PC-9 (cell line): ENCODE measurements around the gene DRD3. TPM values are rescaled to one million over a fixed set of nuclear protein-coding genes. Genes with fewer than 3 reads are reported as not detected.

Experiments
- BruUV-seq: library from RNA; stranded (reverse); fragments of 400-500 nt; replicated peaks from 2 replicates; lab custom pipeline; 2021; lab: Mats Ljungman, UMichigan
- CTCF ChIA-PET: fragments of 300-600 bp; sonication (Branson Sonifier 250); formaldehyde crosslinking; loops from one replicate; lab custom pipeline; 2022; ENCODE audit warnings: antibody characterized with exemption; lab: Charles Lee
- POLR2A ChIA-PET: fragments of 300-600 bp; sonication (Branson Sonifier 250); formaldehyde crosslinking; loops from one replicate; lab custom pipeline; 2022; ENCODE audit warnings: antibody characterized with exemption; ENCODE audit not compliant: unreplicated experiment; lab: Charles Lee
- DNase-seq, 2 experiments: peaks; one replicate each; pipeline versions ENCODE4 v3.0.0 to v3.0.0-alpha.2; 2015 to 2022; ENCODE audit warnings: mixed read lengths in 1 of 2
- H2AFZ ChIP-seq: fragments of 200-600 bp; sonication (generic); 2 replicates; pipeline ENCODE4 v1.8.1; 2017; ENCODE audit warnings: antibody characterized with exemption
- H3F3A ChIP-seq: fragments of 200-600 bp; sonication (generic); 2 replicates; pipeline ENCODE4 v1.8.1; 2017; ENCODE audit warnings: antibody characterized with exemption, mild to moderate bottlenecking, low read depth; ENCODE audit not compliant: insufficient read depth
- H3K27ac ChIP-seq: fragments of 200-600 bp; sonication (generic); 2 replicates; pipeline ENCODE4 v1.6.1; 2016; ENCODE audit warnings: mixed run types
- H3K27me3 ChIP-seq: fragments of 200-600 bp; sonication (generic); 2 replicates; pipeline ENCODE4 v1.6.1; 2016; ENCODE audit warnings: low read depth, mixed run types; ENCODE audit not compliant: insufficient read depth
- H3K36me3 ChIP-seq: fragments of 200-600 bp; sonication (generic); 2 replicates; pipeline ENCODE4 v1.6.1; 2016; ENCODE audit warnings: low read depth, mixed run types
- H3K4me1 ChIP-seq: fragments of 200-600 bp; sonication (generic); replicated peaks from 2 replicates; pipeline ENCODE4 v1.6.1; 2016; ENCODE audit warnings: mixed run types; ENCODE audit not compliant: insufficient read depth
- H3K4me2 ChIP-seq: fragments of 200-600 bp; sonication (generic); 2 replicates; pipeline ENCODE4 v1.6.1; 2017; ENCODE audit warnings: mixed run types
- H3K4me3 ChIP-seq: fragments of 200-600 bp; sonication (generic); 2 replicates; pipeline ENCODE4 v1.6.1; 2016; ENCODE audit warnings: mixed run types
- H3K79me2 ChIP-seq: fragments of 200-600 bp; sonication (generic); 2 replicates; pipeline ENCODE4 v1.6.1; 2017; ENCODE audit warnings: low read depth, mixed run types
- H3K9me2 ChIP-seq: fragments of 200-600 bp; sonication (generic); 2 replicates; pipeline ENCODE4 v1.8.1; 2017; ENCODE audit warnings: mild to moderate bottlenecking; ENCODE audit not compliant: insufficient read depth
- H3K9me3 ChIP-seq: fragments of 200-600 bp; sonication (generic); 2 replicates; pipeline ENCODE4 v1.8.1; 2016; ENCODE audit warnings: low read depth; ENCODE audit not compliant: insufficient read depth
- H4K20me1 ChIP-seq: fragments of 200-600 bp; sonication (generic); 2 replicates; pipeline ENCODE4 v1.8.1; 2017; ENCODE audit not compliant: insufficient read depth
- CTCF ChIP-seq: fragments of 200-600 bp; sonication (generic); conservative IDR thresholded peaks from 2 replicates; pipeline ENCODE4 v1.6.1; 2017; ENCODE audit warnings: mixed run types, antibody characterized with exemption, mild to moderate bottlenecking, moderate library complexity
- EZH2 ChIP-seq: fragments of 200-600 bp; sonication (generic); IDR thresholded peaks from 2 replicates; pipeline ENCODE4 v1.8.0; 2017; ENCODE audit warnings: antibody characterized with exemption, low read depth
- intact Hi-C: fragments of 100-400 bp; cut with micrococcal nuclease; formaldehyde crosslinking; loops from one replicate; pipeline ENCODE4 v1.10.0; 2022; ENCODE audit not compliant: unreplicated experiment
- total RNA-seq: library from RNA; stranded (reverse); gene quantifications from 2 replicates; pipeline ENCODE4 v1.2.3, GENCODE V29; 2021

DRD3 gene
- total RNA-seq, 1 experiment from 2014 or later = not detected

- Histone ChIP-seq H2AFZ (no peak overlapping the region), H3K9me2 (no peaks in the 10 kb centered on the region), H4K20me1 (no peaks in the 10 kb centered on the region), H3K4me2 (no peak overlapping the region), H3K27me3 (no peaks in the 10 kb centered on the region), H3K36me3 (peaks cover 40% of the 10 kb centered on the region), H3K79me2 (no peaks in the 10 kb centered on the region), H3K27ac (no peak overlapping the region), H3K4me1 (no peaks in the 10 kb centered on the region), H3K4me3 (no peak overlapping the region), H3K9me3 (no peaks in the 10 kb centered on the region), H3F3A (no peaks in the 10 kb centered on the region)
- ChIA-PET CTCF (no interaction called here), POLR2A (no interaction called here)
- DNase-seq = no peak
- TF ChIP-seq EZH2 (no peak), CTCF (no peak)
- no TSS peak for BruUV-seq
- intact Hi-C loops = no loop called here
Measured at GRCh38 chr3:114083112-114083511, 95.7 kb downstream of the DRD3 start.

- no peaks in the 10 kb centered on the region for H4K20me1 ChIP-seq
- POLR2A ChIA-PET = no interaction called here
- no peaks in the 10 kb centered on the region for H3K79me2 ChIP-seq
- H3K27me3 ChIP-seq = no peaks in the 10 kb centered on the region
- H3K4me2 ChIP-seq = no peak overlapping the region
- no peak overlapping the region for H3K27ac ChIP-seq
- BruUV-seq = no TSS peak
- no peak overlapping the region for H2AFZ ChIP-seq
- H3K9me3 ChIP-seq = no peaks in the 10 kb centered on the region
- H3K9me2 ChIP-seq = no peaks in the 10 kb centered on the region
- H3F3A ChIP-seq = peaks cover 3% of the 10 kb centered on the region; the same call in 1 of the 2 replicates
- H3K4me3 ChIP-seq = no peak overlapping the region
- intact Hi-C loops = no loop called here
- TF ChIP-seq CTCF (no peak), EZH2 (no peak)
- CTCF ChIA-PET = no interaction called here
- no peak for DNase-seq
- H3K36me3 ChIP-seq = peaks cover 45% of the 10 kb centered on the region; the same call in 1 of the 2 replicates
- H3K4me1 ChIP-seq = no peaks in the 10 kb centered on the region
Measured at GRCh38 chr3:114081037-114081436, 97.8 kb downstream of the DRD3 start.

DNA sequence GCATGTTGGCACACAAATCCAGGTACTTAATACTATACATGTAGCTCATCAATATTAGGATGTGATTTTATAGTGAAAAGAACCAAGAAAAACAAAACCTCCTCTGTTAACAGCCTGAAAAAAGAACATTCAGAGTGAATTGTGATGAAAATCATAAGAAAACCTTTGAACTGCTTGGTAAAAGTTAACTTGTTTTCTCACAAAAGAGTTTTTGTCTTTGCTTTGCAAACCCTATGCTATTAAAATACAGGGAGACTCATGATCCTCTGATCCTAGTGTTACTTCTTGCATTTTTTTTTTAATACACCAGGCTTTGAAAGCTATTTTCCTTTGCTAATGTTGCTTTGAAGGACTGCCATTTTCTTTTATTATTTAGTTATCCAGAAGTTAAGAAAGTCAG is 98.7 kb downstream of the DRD3 start:
- H2AFZ ChIP-seq = no peak overlapping the region
- TF ChIP-seq CTCF = no peak
- no peak for TF ChIP-seq EZH2
- no peak overlapping the region for H3K4me3 ChIP-seq
- peaks cover 43% of the 10 kb centered on the region; the same call in 1 of the 2 replicates for H3K36me3 ChIP-seq
- H3K79me2 ChIP-seq = no peaks in the 10 kb centered on the region
- POLR2A ChIA-PET = no interaction called here
- H3K9me3 ChIP-seq = no peaks in the 10 kb centered on the region
- BruUV-seq = no TSS peak
- H3K27me3 ChIP-seq = no peaks in the 10 kb centered on the region
- no peak overlapping the region for H3K4me2 ChIP-seq
- no peaks in the 10 kb centered on the region for H4K20me1 ChIP-seq
- H3F3A ChIP-seq = peaks cover 3% of the 10 kb centered on the region; the same call in 1 of the 2 replicates
- H3K4me1 ChIP-seq = no peaks in the 10 kb centered on the region
- CTCF ChIA-PET = interaction anchor here (0.6 kb wide), 1 partner anchor 78 kb away, joined by 4 read pairs; no protein-coding TSS in a partner anchor
- no peak for DNase-seq
- no peaks in the 10 kb centered on the region for H3K9me2 ChIP-seq
- intact Hi-C loops = no loop called here
- H3K27ac ChIP-seq = no peak overlapping the region
